ENCODE results near the gene SCAMP5.

DNA sequence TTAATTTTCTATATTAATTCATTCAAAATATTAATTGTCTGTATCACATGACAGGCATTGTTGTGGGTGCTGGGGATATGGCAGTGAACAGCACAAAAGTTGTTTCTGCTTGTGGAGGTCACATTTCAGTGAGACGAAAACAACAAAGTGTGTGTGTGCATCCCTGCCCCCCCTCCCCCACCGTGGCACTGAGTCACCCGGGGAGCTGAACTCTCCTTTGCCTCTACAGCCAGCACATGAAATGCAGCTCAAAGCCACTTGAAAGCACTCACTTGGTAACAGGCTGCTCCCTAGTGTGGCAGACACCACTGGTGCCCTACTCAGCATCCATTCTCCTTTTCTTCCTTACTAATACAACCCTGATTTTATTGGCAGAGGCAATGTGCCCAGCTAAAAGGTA is 16.9 kb upstream of the SCAMP5 start:
- TF ChIP-seq, protein P1, sequence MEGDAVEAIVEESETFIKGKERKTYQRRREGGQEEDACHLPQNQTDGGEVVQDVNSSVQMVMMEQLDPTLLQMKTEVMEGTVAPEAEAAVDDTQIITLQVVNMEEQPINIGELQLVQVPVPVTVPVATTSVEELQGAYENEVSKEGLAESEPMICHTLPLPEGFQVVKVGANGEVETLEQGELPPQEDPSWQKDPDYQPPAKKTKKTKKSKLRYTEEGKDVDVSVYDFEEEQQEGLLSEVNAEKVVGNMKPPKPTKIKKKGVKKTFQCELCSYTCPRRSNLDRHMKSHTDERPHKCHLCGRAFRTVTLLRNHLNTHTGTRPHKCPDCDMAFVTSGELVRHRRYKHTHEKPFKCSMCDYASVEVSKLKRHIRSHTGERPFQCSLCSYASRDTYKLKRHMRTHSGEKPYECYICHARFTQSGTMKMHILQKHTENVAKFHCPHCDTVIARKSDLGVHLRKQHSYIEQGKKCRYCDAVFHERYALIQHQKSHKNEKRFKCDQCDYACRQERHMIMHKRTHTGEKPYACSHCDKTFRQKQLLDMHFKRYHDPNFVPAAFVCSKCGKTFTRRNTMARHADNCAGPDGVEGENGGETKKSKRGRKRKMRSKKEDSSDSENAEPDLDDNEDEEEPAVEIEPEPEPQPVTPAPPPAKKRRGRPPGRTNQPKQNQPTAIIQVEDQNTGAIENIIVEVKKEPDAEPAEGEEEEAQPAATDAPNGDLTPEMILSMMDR (IDR thresholded peaks at IDR 0.05) = no peak
- TF ChIP-seq POLR2A (IDR thresholded peaks at IDR 0.05) = no peak

Measured in Peyer's patch (tissue), 4 donors.